ENCODE data around the gene TBC1D22A.

The TBC1D22A gene

GRCh38 chr22:47197773-47198500, 435.5 kb downstream of the TBC1D22A start:
- TF ChIP-seq CTCF (IDR thresholded peaks at IDR 0.05), result no peak
- Histone ChIP-seq H3K9me3 (no peaks in the 10 kb centered on the region), H3K4me1 (no peaks in the 10 kb centered on the region), H3K27me3 (peaks cover 0 to 48% of the 10 kb centered on the region in 2 donors), H3K36me3 (no peaks in the 10 kb centered on the region), H3K27ac (no peak overlapping the region), H3K4me3 (no peak overlapping the region)
- peak in 1 of 2 donors; percentile 18 for DNase-seq
- intact Hi-C loops (cut with DNase I; ENCODE audit: low total_unique reads), result no loop called here

DNA sequence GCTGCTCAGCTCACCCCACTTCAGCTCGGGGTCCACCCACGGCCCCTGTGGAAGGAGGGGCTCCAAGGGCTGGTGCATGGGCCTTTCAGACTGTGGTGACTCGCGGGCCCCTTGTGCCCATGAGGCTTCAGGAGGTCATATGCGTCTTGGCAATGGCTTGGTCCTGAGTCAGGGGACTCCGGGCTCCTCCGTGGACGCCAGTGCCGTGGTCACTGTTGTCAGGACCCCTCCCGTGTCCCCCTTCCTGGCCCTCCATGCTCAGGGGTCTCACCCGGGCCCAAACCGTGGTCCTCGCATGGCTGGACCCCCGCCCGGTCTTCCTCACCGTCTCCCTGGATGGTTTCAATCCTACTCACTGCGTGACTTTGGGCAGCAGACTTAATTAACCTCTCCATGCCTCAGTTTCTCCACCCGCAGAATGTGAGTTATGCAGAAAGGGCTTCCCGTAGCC, 436.4 kb downstream of the TBC1D22A start:
- Histone ChIP-seq H3K27ac (no peak overlapping the region), H3K27me3 (peaks cover 0 to 48% of the 10 kb centered on the region in 2 donors), H3K4me1 (no peaks in the 10 kb centered on the region), H3K4me3 (no peak overlapping the region), H3K9me3 (no peaks in the 10 kb centered on the region), H3K36me3 (no peaks in the 10 kb centered on the region)
- TF ChIP-seq CTCF (IDR thresholded peaks at IDR 0.05), result no peak
- intact Hi-C loops (cut with DNase I; ENCODE audit: low total_unique reads), result no loop called here
- DNase-seq, result no peak

DNA sequence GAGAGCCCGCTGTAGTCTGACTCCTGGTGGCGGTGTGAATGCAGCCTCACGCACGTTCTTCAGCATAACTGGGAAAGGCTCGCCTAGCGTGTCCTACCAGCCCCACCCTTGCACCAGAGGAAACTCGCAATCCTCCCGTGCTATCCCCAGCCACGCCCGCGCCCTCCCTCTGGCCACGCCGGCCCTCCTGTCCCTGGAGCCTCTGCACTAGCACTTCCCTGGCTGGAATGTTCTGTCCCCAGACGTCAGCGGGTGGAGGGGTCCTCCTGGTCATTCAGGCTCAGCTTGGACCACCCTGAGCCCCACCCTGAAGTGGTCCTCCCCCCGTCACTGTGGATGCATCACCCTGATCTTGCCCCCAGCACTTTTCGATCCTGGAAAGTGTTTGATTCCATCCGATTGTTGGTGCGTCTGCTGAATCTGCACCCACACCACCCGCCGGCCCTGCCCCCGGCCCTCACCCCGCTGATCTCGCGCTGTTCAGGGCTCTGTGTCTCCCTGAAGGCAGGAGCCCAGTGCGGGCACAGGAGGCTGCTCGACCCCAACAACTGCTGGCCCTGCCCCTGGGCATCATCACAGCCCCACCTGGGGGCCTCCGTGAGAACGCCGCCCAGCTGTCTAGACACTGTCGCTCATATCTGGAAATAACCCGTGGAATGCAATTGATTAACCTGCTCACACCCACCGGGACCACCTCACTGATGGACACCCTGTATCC, 437.0 kb downstream of the TBC1D22A start:
- no peaks in the 10 kb centered on the region for H3K9me3 ChIP-seq
- H3K27me3 ChIP-seq, result peaks cover 0 to 51% of the 10 kb centered on the region in 2 donors
- H3K4me3 ChIP-seq, result no peak overlapping the region
- intact Hi-C loops (cut with DNase I; ENCODE audit: low total_unique reads), result no loop called here
- no peaks in the 10 kb centered on the region for H3K36me3 ChIP-seq
- H3K27ac ChIP-seq, result no peak overlapping the region
- H3K4me1 ChIP-seq, result no peaks in the 10 kb centered on the region
- no peak for TF ChIP-seq CTCF (IDR thresholded peaks at IDR 0.05)
- DNase-seq, result no peak

DNA sequence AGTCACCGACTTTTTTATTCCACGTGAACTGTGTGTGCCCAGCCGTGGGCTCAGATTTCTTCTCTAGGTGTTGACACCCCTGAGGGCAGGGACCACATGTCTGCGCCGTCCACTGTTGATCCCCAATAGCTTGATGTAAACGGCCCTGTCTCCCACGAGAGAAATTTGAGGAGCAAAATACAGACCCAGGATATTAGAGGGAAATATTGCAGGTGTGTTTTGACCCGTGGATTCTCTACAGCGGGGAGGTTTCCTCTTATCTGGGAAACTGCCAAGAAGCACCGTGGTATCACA, 437.5 kb downstream of the TBC1D22A start:
- no peaks in the 10 kb centered on the region for H3K4me1 ChIP-seq
- no peaks in the 10 kb centered on the region for H3K36me3 ChIP-seq
- DNase-seq, result no peak
- no peaks in the 10 kb centered on the region for H3K9me3 ChIP-seq
- no peak overlapping the region for H3K4me3 ChIP-seq
- intact Hi-C loops (cut with DNase I; ENCODE audit: low total_unique reads), result no loop called here
- H3K27me3 ChIP-seq, result peaks cover 0 to 52% of the 10 kb centered on the region in 2 donors
- no peak for TF ChIP-seq CTCF (IDR thresholded peaks at IDR 0.05)
- H3K27ac ChIP-seq, result no peak overlapping the region

DNA sequence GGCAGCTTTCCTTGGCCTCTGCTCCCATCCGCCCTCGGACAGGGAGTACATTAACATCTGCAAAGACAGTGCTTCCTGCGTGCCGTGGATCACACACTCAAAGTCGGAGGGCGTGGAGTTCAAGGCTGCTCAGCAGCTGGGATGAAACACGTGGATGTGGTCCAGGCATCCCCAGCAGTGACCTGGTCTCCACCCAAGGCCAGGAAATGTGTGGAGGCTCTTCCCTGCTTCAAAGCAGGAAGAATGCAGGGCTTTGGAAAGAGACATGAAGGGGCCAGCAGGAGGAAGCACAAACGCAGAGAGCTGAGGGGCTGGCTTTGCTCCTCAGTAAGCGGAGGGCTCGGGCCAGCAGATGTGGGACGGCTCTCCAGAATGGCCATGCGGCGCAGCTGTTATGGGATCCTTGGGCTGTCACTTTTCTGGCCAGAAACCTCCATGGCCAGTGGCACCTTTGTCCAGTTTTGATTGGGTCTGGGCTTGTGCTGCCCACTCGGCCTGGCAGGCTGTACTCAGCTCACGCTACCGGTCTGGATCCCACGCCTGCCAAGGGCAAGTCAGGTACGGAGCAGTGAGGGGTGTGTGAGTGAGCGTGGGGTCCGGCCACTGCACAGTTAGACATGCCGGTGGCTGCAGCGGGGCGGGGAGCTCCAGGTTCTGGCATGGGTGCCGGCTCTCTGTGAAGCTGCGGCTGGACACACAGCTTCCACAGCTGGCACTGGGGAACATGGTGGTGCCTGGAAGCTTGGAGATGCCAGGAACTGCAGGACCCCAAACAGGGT, 438.0 kb downstream of the TBC1D22A start:
- no peak for DNase-seq
- Histone ChIP-seq H3K27ac (no peak overlapping the region), H3K36me3 (no peaks in the 10 kb centered on the region), H3K9me3 (no peaks in the 10 kb centered on the region), H3K4me3 (no peak overlapping the region), H3K27me3 (peaks cover 0 to 57% of the 10 kb centered on the region in 2 donors), H3K4me1 (no peaks in the 10 kb centered on the region)
- no peak for TF ChIP-seq CTCF (IDR thresholded peaks at IDR 0.05)
- intact Hi-C loops (cut with DNase I; ENCODE audit: low total_unique reads), result no loop called here
